ENCODE measurements around the gene CCDC6.

DNA sequence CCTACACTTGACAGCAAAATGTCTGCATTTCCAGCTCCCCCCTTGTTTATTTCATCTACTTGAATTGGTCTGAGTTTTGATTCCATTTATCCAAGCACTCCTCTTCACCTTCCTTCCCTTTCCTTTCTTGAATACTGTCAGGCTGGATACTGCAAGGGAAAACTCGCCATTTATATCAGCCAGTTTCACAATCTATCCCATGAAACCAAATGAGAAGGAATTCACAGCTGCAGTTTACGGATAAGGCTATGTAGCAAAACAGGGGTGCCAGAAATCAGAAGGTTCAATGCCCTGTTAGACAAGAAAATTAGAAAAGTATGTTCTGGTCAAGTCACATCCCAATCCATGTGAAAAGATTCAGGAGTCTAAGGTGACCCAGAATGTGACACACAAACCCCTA is 28.1 kb downstream of the CCDC6 start:
- TF ChIP-seq CTCF (IDR thresholded peaks at IDR 0.05; ENCODE audit: low read length) = no peak
- no peak for TF ChIP-seq EZH2 (IDR thresholded peaks at IDR 0.05; ENCODE audit: borderline replicate concordance, low read length)

Measured in OCI-LY1 (cell line).